K562 (cell line): ENCODE data around the gene SPTBN4. TPM values are rescaled to one million over a fixed set of nuclear protein-coding genes. Genes with fewer than 3 reads are reported as not detected.

ENCODE experiments used
- BRCA1 ChIP-seq, 2 experiments: fragments of 450-650 bp in 1 of 2; sonication (generic) in 1 of 2; formaldehyde crosslinking in 1 of 2; IDR thresholded peaks; 2 replicates each; pipeline versions ENCODE4 v1.5.0 to v1.6.1; 2017 to 2020; ENCODE audit warnings: mild to moderate bottlenecking in 1 of 2, missing genetic modification reagents in 1 of 2
- FIP1L1 ChIP-seq: fragments of 200-400 bp; formaldehyde crosslinking; IDR thresholded peaks from 2 replicates; pipeline ENCODE4 v1.6.1; 2018; ENCODE audit warnings: mild to moderate bottlenecking, low read depth, low read length; ENCODE audit not compliant: poor library complexity, severe bottlenecking
- HBP1 ChIP-seq: fragments of 450-650 bp; formaldehyde crosslinking; IDR thresholded peaks from 2 replicates; pipeline ENCODE4 v1.4.0; 2022; ENCODE audit warnings: missing genetic modification characterization
- KAT2B ChIP-seq: IDR thresholded peaks from one replicate; pipeline ENCODE4 v1.6.1; 2012; ENCODE audit warnings: low read depth, mild to moderate bottlenecking, control low read depth, inconsistent platforms, low read length, moderate library complexity
- POU5F1 ChIP-seq: fragments of 150-350 bp; IDR thresholded peaks from 2 replicates; pipeline ENCODE4 v1.6.1; 2014; ENCODE audit warnings: borderline replicate concordance, low read length, low read depth, mild to moderate bottlenecking; ENCODE audit not compliant: partially characterized antibody
- RFX1 ChIP-seq: fragments of 450-650 bp; IDR thresholded peaks from 2 replicates; pipeline ENCODE4 v1.6.1; 2016; ENCODE audit warnings: mild to moderate bottlenecking, moderate library complexity
- RNF219 ChIP-seq: fragments of 250-450 bp; sonication (Bioruptor Pico); IDR thresholded peaks from 2 replicates; pipeline ENCODE4 v1.5.0; 2022; ENCODE audit warnings: mild to moderate bottlenecking
- SMAD2 ChIP-seq: fragments of 150-350 bp; IDR thresholded peaks from 2 replicates; pipeline ENCODE4 v1.6.1; 2014; ENCODE audit warnings: low read depth, mild to moderate bottlenecking, low read length
- SNAPC5 ChIP-seq: fragments of 250-450 bp; sonication (Bioruptor Pico); IDR thresholded peaks from 2 replicates; pipeline ENCODE4 v1.8.0; 2021; ENCODE audit warnings: moderate library complexity, mild to moderate bottlenecking, inconsistent platforms
- TEAD2 ChIP-seq: fragments of 450-650 bp; IDR thresholded peaks from 2 replicates; pipeline ENCODE4 v1.6.1; 2016; ENCODE audit warnings: missing genetic modification characterization, control low read depth, missing compliant biosample characterization
- THRA ChIP-seq: fragments of 450-650 bp; IDR thresholded peaks from 2 replicates; pipeline ENCODE4 v1.6.1; 2017; ENCODE audit warnings: mild to moderate bottlenecking, moderate library complexity
- TSHZ1 ChIP-seq: fragments of 250-450 bp; sonication (Bioruptor Pico); IDR thresholded peaks from 2 replicates; pipeline ENCODE4 v1.4.0; 2020; ENCODE audit warnings: mild to moderate bottlenecking, moderate library complexity
- ZBTB2 ChIP-seq: fragments of 450-650 bp; IDR thresholded peaks from 2 replicates; pipeline ENCODE4 v1.6.1; 2016; ENCODE audit warnings: antibody characterized with exemption
- ZNF347 ChIP-seq: fragments of 450-650 bp; formaldehyde crosslinking; IDR thresholded peaks from 2 replicates; pipeline ENCODE4 v1.4.0; 2020; ENCODE audit warnings: low read depth, mild to moderate bottlenecking, moderate library complexity
- ZNF766 ChIP-seq: fragments of 200-800 bp; sonication (Bioruptor generic); conservative IDR thresholded peaks from 2 replicates; pipeline ENCODE4 v1.6.1; 2016; ENCODE audit warnings: missing genetic modification characterization, missing compliant biosample characterization
- ZNF778 ChIP-seq: fragments of 450-650 bp; formaldehyde crosslinking; IDR thresholded peaks from 2 replicates; pipeline ENCODE4 v1.4.0; 2020; ENCODE audit warnings: mild to moderate bottlenecking, moderate library complexity
- polyA plus RNA-seq, 8 experiments: library from polyadenylated mRNA; depleted of rRNA in 4 of 8; stranded (reverse) in 5 of 8; unstranded in 3 of 8; fragments of >200 nt; fragmentation: Nextera tagmentation in 2 of 8; fragmentation: Illumina TruSeq in 1 of 8; extraction: Ambion mirVana in 2 of 8; extraction: Trizol in 1 of 8; gene quantifications; 2 replicates each; pipeline versions ENCODE4 v1.2.1 to v1.2.3, GENCODE V29; 2011 to 2014; ENCODE audit warnings: inconsistent platforms in 1 of 8, missing spikeins in 1 of 8
- total RNA-seq, 7 experiments: library from RNA; depleted of rRNA in 6 of 7; stranded (reverse); fragments of >200 nt in 6 of 7; fragmentation: Illumina TruSeq in 2 of 7; extraction: Trizol in 2 of 7; gene quantifications; 2 replicates each; pipeline versions ENCODE4 v1.2.1 to v1.2.3, GENCODE V29; 2011 to 2021; ENCODE audit warnings: low replicate concordance in 1 of 7

Gene SPTBN4
- total and polyA plus RNA-seq, 9 of the 15 experiments (the other 6 are each of a cell fraction or from before 2014, with no cell fraction given) = 0.01 to 1.5 (median 0.86) TPM

GRCh38 chr19:40599331-40599901 is 132.6 kb downstream of the SPTBN4 start (continued):
- TF ChIP-seq RNF219 (CRISPR knock-in tag) (no peak), TSHZ1 (CRISPR knock-in tag) (no peak), HBP1 (CRISPR knock-in tag) (no peak), SMAD2 (no peak), POU5F1 (no peak), ZNF766 (CRISPR knock-in tag) (0 out of 2 replicates have a peak, but pooled peaks have one; percentile 4), THRA (no peak), ZBTB2 (peak; percentile 66; the same call in 1 of the 2 replicates), TEAD2 (tag) (no peak), KAT2B (no peak), ZNF778 (no peak), ZNF347 (no peak), FIP1L1 (no peak), RFX1 (no peak), BRCA1 (IDR thresholded peaks at IDR 0.05) (no peak), BRCA1 (CRISPR knock-in tag; IDR thresholded peaks at IDR 0.05) (no peak), SNAPC5 (no peak)
